Left renal cortex interstitium (tissue), 4 donors: Measurements from ENCODE around the gene PTPRC. TPM values are rescaled to one million over a fixed set of nuclear protein-coding genes. Genes with fewer than 3 reads are reported as not detected.

Experiments
- DNase-seq, 4 donors: peaks; one replicate each; pipeline ENCODE4 v3.0.0-alpha.2; 2013; ENCODE audit warnings: low read depth in 4 of 4, low spot score in 2 of 4, missing footprints in 1 of 4
- polyA plus RNA-seq, 4 donors: library from polyadenylated mRNA; unstranded; fragments of 120-200 nt; gene quantifications; one replicate each; pipeline ENCODE4 v1.2.1, GENCODE V29; 2013; ENCODE audit not compliant: insufficient read length in 4 of 4

PTPRC gene
- polyA plus RNA-seq, 4 donors = 4.4 to 6.5 (median 5.7) TPM

GRCh38 chr1:198747127-198747526, 108.3 kb downstream of the PTPRC start:
- no peak for DNase-seq

GRCh38 chr1:198749279-198749678, 110.4 kb downstream of the PTPRC start:
- DNase-seq = no peak

- no peak for DNase-seq
Observed at GRCh38 chr1:198750081-198750480, 111.2 kb downstream of the PTPRC start.

DNA sequence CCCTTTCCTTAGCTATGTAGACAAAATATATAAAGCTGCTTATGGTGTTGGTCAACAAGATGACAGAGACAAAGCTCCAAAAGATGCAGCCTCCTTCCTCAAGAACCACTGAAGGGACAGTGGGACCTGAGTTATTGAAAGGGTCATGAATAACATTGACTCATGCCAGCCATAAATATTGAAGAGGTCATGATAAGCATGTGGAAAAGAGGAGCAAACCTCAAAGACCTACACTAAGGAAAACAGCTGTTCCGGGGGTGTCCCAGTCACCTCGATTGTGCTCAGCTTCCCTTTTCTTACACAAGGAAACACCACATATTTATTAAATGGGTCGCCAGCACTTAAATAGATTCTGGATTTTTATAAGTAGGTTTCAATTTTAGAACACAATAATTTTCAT, 112.9 kb downstream of the PTPRC start:
- DNase-seq = no peak

GRCh38 chr1:198754670-198755069, 115.8 kb downstream of the PTPRC start:
- no peak for DNase-seq

DNA sequence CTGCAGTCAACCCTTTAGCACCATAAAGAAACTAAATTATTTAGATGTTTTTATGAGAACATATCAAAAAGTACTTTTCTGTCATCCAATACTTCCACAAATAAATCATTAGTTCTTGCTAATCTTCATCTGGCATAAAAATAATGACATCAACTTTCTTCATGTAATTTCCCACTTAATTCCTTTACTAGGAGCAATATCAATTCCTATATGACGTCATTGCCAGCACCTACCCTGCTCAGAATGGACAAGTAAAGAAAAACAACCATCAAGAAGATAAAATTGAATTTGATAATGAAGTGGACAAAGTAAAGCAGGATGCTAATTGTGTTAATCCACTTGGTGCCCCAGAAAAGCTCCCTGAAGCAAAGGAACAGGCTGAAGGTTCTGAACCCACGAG, 116.9 kb downstream of the PTPRC start:
- DNase-seq = no peak

- no peak for DNase-seq
Observed at GRCh38 chr1:198756470-198756869, 117.6 kb downstream of the PTPRC start.

DNA sequence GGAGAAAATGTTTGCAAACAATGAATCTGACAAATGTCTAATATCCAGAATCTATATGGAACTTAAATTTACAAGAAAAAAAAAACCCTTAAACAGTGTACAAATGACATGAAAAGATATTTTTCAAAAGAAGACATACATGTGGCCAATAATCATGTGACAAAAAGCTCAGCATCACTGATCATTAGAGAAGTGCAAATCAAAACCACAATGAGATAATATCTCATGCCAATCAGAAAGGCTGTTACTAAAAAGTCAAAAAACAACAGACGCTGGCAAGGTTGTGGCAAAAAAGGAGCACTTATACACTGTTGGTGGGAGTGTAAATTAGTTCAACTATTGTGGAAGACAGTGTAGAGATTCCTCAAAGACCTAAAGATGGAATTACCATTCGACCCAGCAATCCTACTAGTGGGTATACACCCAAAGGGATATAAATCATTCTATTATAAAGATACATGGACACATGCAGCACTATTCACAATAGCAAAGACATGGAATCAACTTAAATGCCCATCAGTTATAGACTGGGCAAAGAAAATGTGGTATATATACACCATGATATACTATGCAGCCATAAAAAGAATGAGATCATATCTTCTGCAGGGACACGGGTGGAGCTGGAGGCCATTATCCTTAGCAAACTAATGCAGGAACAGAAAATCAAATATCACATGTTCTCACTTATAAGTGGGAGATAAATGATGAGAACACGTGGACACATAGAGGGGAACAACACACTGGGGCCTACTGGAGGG, 123.2 kb downstream of the PTPRC start:
- no peak for DNase-seq

- no peak for DNase-seq
Observed at GRCh38 chr1:198763298-198763714, 124.5 kb downstream of the PTPRC start.

GRCh38 chr1:198764748-198765147, 125.9 kb downstream of the PTPRC start:
- no peak for DNase-seq

- DNase-seq = no peak
Observed at GRCh38 chr1:198765416-198765815, 126.6 kb downstream of the PTPRC start.

- no peak for DNase-seq
Observed at GRCh38 chr1:198771563-198772153, 132.8 kb downstream of the PTPRC start.

DNA sequence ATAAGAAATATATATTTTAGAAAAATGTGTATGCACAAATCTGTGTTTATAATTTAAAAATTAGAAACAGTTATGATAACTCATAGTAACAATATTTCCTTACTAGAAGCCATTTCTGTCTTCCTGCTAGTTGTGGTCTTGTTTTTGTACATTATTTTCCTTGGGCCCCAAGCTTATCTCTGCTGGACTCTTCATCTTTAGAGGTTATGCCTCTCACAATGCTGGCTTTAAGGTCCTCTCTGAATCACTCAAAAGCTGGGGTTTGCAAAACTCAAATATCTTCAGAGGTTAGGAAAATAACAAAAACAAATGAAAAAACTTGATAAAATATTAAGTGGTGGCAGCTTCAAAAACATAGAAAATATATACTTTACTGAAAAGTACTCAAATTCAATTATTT, 133.8 kb downstream of the PTPRC start:
- DNase-seq = no peak

GRCh38 chr1:198773030-198773429, 134.2 kb downstream of the PTPRC start:
- DNase-seq = no peak

- no peak for DNase-seq
Observed at GRCh38 chr1:198773523-198773922, 134.7 kb downstream of the PTPRC start.

GRCh38 chr1:198774421-198774820, 135.6 kb downstream of the PTPRC start:
- DNase-seq = no peak

GRCh38 chr1:198775606-198776005, 136.8 kb downstream of the PTPRC start:
- DNase-seq = no peak

DNA sequence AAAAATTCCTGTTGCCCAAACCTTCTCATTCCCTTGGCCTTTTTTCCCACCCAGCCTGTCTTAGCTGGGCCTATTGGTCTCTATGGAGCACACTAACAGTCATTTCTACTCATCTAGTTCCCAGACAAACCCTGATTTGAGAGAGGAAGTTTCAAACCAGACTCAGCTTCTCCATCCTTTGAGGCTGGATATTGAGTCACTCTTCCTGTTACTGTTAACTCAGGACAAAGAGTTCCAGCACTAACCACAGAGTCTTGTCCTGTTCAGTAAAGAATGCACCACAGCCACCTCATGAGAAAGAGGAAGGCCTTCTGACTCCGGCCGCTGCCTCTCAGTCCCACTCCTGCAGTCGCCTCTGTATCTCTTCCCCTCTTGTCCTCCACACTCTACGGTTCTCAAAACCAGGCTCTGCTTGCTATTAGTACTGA, 137.8 kb downstream of the PTPRC start:
- DNase-seq = no peak

DNA sequence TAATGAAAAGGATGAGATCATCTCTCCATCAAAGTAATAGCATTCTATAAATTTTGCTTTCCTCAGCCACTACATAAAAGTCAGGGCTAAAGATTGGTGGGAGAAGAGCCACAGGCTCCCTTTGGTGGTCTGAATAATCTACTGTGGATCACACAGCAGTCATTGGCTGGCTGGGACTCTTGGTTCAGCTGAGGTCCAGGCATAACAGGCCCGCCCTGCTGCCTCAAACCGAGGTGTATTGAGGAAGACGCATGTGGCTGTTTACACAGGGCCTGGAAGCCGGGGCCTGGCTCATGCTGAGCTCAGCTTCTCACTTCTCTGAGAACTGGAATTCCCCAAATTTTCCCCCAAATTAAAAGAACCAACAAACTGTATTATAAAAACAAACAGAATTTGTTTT, 139.2 kb downstream of the PTPRC start:
- DNase-seq = no peak

- no peak for DNase-seq
Observed at GRCh38 chr1:198780376-198780775, 141.5 kb downstream of the PTPRC start.

DNA sequence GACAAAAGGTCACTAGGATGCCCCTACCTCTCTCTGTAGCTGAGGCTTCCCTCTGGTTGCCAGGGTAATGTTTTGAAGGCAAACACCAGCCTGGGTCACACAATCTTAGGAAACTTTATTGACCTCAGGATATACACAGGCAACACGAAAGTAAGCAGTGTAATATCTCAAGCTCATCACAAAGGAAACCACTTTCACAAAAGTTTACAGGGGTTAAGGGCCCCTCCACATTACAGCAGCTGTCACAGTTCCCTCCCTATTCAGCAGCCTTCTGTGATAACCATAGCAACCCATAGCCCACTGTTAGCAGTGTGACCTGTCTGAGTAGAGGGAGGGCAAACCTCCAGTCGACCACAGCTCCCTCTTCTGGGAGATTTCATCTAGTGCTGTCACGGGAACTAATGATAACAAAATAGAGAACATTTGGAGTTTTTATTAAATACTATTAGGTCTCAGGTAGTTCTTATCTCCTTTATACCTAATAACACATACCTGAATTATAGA, 149.8 kb downstream of the PTPRC start:
- DNase-seq = no peak

DNA sequence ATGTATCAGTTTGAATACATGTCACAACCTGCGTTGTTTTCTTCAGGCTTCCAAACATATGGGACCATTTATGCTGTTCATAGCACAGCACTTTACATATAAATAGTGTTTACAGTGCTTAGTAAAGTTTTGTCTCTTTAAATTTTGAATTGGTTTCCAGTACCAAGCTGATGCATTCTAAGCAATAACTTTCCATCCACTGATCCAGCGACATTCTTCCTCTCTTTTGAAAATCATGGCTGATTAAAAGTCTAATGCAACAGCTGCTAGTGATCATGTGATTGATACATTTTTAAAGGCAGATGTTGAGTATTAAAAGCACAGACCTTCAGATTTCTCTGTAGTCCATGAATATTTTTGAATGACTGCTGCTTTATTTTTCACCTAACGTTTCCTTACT, 154.9 kb downstream of the PTPRC start:
- DNase-seq = no peak
